Measurements from ENCODE around the gene PRKCA. TPM values are rescaled to one million over a fixed set of nuclear protein-coding genes. Genes with fewer than 3 reads are reported as not detected.

The PRKCA gene
- total and polyA plus RNA-seq, 4 donors = 3.0 to 14.1 (median 5.4) TPM

DNA sequence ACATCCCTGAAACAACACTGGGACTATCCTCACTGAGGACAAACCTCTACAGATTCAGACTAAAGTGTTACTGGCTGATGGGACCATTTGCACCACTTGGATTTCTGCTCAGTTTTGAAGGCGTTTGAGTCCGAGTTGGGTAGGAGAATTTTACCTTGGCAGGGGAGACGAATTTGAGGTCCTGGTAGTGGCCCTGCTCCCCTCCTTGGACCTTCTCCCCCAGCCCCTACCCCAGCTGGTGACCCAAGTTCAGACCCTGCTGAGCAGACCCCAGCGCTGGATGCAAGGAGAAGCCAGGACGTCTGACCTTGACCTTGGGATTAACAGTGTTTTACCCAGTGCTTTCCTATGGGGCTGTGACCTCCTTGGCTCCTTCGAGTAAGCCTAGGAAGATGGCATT is 546.1 kb downstream of the PRKCA start:
- Histone ChIP-seq H3K4me3 (ENCODE audit: low read depth in 1 of 3, low read length in 3 of 3) (no peak overlapping the region), H3K27ac (ENCODE audit: low read depth in 1 of 2, low read length in 2 of 2) (no peak overlapping the region), H3K36me3 (ENCODE audit: control insufficient read depth in 4 of 4, insufficient read depth in 3 of 4, low read depth in 1 of 4, low read length in 3 of 4) (no peaks in the 10 kb centered on the region), H3K9me3 (ENCODE audit: control insufficient read depth in 4 of 4, low read length in 3 of 4) (peaks cover 0 to 2% (median 0%) of the 10 kb centered on the region in 4 donors), H3K4me1 (ENCODE audit: control insufficient read depth in 4 of 4, insufficient read depth in 4 of 4, low read length in 3 of 4) (no peaks in the 10 kb centered on the region), H3K27me3 (ENCODE audit: control insufficient read depth in 4 of 4, insufficient read depth in 4 of 4, low read length in 3 of 4) (peaks cover 0 to 3% (median 0%) of the 10 kb centered on the region in 4 donors), H3K9ac (ENCODE audit: low read depth in 1 of 2, low read length in 2 of 2) (no peak overlapping the region)
- WGBS = 76% methylated on average over 6 of the region's 6 CpGs
- DNase-seq (ENCODE audit: low spot score) = no peak
- no peak for TF ChIP-seq FOXA2 (IDR thresholded peaks at IDR 0.05)
- no peak for TF ChIP-seq SP1 (IDR thresholded peaks at IDR 0.05)
- TF ChIP-seq, protein P1, sequence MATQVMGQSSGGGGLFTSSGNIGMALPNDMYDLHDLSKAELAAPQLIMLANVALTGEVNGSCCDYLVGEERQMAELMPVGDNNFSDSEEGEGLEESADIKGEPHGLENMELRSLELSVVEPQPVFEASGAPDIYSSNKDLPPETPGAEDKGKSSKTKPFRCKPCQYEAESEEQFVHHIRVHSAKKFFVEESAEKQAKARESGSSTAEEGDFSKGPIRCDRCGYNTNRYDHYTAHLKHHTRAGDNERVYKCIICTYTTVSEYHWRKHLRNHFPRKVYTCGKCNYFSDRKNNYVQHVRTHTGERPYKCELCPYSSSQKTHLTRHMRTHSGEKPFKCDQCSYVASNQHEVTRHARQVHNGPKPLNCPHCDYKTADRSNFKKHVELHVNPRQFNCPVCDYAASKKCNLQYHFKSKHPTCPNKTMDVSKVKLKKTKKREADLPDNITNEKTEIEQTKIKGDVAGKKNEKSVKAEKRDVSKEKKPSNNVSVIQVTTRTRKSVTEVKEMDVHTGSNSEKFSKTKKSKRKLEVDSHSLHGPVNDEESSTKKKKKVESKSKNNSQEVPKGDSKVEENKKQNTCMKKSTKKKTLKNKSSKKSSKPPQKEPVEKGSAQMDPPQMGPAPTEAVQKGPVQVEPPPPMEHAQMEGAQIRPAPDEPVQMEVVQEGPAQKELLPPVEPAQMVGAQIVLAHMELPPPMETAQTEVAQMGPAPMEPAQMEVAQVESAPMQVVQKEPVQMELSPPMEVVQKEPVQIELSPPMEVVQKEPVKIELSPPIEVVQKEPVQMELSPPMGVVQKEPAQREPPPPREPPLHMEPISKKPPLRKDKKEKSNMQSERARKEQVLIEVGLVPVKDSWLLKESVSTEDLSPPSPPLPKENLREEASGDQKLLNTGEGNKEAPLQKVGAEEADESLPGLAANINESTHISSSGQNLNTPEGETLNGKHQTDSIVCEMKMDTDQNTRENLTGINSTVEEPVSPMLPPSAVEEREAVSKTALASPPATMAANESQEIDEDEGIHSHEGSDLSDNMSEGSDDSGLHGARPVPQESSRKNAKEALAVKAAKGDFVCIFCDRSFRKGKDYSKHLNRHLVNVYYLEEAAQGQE (IDR thresholded peaks at IDR 0.05) = no peak
- TF ChIP-seq, protein P2, sequence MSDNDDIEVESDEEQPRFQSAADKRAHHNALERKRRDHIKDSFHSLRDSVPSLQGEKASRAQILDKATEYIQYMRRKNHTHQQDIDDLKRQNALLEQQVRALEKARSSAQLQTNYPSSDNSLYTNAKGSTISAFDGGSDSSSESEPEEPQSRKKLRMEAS (IDR thresholded peaks at IDR 0.05) = no peak
- TF ChIP-seq EGR1 (IDR thresholded peaks at IDR 0.05; ENCODE audit: low read depth in 2 of 2) = no peak
- no peak for TF ChIP-seq HNF4G (IDR thresholded peaks at IDR 0.05)

DNA sequence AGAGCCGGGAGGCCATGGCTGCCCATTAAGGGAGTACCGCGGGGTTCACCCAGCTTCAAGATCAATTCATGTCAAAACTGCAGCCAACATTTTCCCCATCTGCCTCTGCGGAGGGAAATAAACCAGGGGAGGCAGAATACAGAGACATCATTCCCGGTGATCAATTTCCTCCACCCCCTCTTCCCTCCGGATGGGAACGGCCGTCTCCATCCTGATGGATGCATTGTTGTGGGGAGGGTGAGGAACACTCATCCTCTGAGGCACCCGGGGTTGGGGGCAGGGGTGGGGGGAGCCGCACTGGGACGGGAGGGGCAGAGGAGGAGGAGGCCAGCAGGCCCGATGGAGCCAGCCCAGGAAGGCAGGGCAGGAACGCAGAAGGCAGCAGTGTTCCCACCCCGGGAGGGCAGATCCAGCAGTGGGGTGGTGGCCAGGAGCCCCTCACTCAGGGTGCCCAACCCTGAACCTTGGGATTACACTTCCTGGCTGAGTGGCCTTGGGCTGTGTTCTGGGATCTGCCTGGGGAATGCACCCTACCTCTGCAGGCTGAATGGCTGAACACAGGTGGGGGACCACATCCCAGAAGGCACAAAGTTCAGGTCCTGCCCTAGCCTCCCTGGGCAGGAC is 546.7 kb downstream of the PRKCA start:
- H3K9ac ChIP-seq (ENCODE audit: low read depth in 1 of 2, low read length in 2 of 2) = no peak overlapping the region
- no peaks in the 10 kb centered on the region for H3K36me3 ChIP-seq (ENCODE audit: control insufficient read depth in 4 of 4, insufficient read depth in 3 of 4, low read depth in 1 of 4, low read length in 3 of 4)
- no peaks in the 10 kb centered on the region for H3K4me1 ChIP-seq (ENCODE audit: control insufficient read depth in 4 of 4, insufficient read depth in 4 of 4, low read length in 3 of 4)
- no peak for DNase-seq (ENCODE audit: low spot score)
- TF ChIP-seq, protein P3, sequence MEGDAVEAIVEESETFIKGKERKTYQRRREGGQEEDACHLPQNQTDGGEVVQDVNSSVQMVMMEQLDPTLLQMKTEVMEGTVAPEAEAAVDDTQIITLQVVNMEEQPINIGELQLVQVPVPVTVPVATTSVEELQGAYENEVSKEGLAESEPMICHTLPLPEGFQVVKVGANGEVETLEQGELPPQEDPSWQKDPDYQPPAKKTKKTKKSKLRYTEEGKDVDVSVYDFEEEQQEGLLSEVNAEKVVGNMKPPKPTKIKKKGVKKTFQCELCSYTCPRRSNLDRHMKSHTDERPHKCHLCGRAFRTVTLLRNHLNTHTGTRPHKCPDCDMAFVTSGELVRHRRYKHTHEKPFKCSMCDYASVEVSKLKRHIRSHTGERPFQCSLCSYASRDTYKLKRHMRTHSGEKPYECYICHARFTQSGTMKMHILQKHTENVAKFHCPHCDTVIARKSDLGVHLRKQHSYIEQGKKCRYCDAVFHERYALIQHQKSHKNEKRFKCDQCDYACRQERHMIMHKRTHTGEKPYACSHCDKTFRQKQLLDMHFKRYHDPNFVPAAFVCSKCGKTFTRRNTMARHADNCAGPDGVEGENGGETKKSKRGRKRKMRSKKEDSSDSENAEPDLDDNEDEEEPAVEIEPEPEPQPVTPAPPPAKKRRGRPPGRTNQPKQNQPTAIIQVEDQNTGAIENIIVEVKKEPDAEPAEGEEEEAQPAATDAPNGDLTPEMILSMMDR (IDR thresholded peaks at IDR 0.05; ENCODE audit: low read depth, low read length, missing input control) = no peak
- TF ChIP-seq, protein P4, sequence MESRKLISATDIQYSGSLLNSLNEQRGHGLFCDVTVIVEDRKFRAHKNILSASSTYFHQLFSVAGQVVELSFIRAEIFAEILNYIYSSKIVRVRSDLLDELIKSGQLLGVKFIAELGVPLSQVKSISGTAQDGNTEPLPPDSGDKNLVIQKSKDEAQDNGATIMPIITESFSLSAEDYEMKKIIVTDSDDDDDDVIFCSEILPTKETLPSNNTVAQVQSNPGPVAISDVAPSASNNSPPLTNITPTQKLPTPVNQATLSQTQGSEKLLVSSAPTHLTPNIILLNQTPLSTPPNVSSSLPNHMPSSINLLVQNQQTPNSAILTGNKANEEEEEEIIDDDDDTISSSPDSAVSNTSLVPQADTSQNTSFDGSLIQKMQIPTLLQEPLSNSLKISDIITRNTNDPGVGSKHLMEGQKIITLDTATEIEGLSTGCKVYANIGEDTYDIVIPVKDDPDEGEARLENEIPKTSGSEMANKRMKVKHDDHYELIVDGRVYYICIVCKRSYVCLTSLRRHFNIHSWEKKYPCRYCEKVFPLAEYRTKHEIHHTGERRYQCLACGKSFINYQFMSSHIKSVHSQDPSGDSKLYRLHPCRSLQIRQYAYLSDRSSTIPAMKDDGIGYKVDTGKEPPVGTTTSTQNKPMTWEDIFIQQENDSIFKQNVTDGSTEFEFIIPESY (IDR thresholded peaks at IDR 0.05) = no peak
- no peak overlapping the region for H3K27ac ChIP-seq (ENCODE audit: low read depth in 1 of 2, low read length in 2 of 2)
- no peak overlapping the region for H3K4me3 ChIP-seq (ENCODE audit: low read depth in 1 of 3, low read length in 3 of 3)
- 82% methylated on average over 14 of the region's 14 CpGs for WGBS
- H3K27me3 ChIP-seq (ENCODE audit: control insufficient read depth in 4 of 4, insufficient read depth in 4 of 4, low read length in 3 of 4) = peaks cover 0 to 3% (median 0%) of the 10 kb centered on the region in 4 donors
- peaks cover 0 to 2% (median 0%) of the 10 kb centered on the region in 4 donors for H3K9me3 ChIP-seq (ENCODE audit: control insufficient read depth in 4 of 4, low read length in 3 of 4)

Measured in liver (tissue), 9 donors.